EH (cell line): ENCODE results near the gene TMEM203.
A peak's percentile ranks its signal among the peaks of the same experiment; 100 is the strongest.
"Not testable (repeated sequence)": the region's sequence is repeated elsewhere in the genome, so short reads cannot be mapped to it uniquely, and the experiment has no call there.

ENCODE experiments used
- DNase-seq: peaks from one replicate; pipeline ENCODE4 v3.0.0-alpha.2; 2015; ENCODE audit warnings: low read depth

Gene TMEM203

DNA sequence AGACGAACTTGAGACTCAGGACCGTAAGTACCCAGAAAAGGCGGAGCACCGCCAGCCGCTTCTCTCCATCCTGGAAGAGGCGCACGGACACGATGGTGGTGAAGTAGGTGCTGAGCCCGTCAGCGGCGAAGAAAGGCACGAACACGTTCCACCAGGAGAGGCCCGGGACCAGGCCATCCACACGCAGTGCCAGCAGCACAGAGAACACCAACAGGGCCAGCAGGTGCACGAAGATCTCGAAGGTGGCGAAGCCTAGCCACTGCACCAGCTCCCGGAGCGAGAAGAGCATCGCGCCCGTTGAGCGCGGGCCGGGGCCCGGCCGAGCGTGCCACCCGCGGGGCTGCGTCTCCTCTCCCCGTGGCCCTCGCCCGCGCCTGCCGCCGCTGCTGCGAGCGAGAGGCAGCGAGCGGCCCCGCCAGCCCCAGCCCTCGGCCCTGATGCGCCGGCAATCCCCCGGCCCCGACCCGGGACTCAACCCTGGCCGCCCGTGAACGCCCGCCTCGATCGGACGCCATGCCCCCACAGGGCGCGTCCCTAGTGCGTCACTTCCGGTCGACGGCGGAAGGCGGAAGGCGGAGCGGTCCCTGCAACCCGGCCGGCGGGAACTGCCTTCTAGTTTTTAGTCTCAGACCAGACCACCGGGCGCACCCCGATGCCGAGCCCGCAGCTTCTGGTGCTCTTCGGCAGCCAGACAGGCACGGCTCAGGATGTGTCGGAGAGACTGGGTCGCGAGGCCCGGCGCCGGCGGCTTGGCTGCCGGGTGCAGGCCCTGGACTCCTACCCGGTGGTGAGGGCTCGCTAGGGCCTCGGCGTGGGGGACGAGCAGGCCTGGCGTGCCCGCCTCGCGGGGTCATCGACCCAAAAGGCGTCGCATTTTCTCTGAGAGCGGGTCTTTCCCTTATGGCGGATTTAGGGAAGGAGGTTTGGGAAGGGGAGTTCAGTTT, at the start of gene TMEM203, which contains the start of gene NDOR1:
TSS of gene TMEM203 (minus strand) at position 523 of the 944 bp plus-strand sequence. CDS start at position 289, 234 bp downstream.
TSS of gene NDOR1 (plus strand) at position 575 of the 944 bp plus-strand sequence. CDS start at position 653, 78 bp downstream.
- DNase-seq = peak; percentile 82

GRCh38 chr9:137254624-137255447, 49.4 kb upstream of the TMEM203 start, which contains the start of gene NELFB:
TSS of gene NELFB (plus strand) at chr9:137255327.
- peak; percentile 88 for DNase-seq

GRCh38 chr9:137253717-137254623, 48.5 kb upstream of the TMEM203 start:
- DNase-seq = peak; percentile 21

GRCh38 chr9:137252555-137253506, 47.4 kb upstream of the TMEM203 start:
- no peak for DNase-seq

DNA sequence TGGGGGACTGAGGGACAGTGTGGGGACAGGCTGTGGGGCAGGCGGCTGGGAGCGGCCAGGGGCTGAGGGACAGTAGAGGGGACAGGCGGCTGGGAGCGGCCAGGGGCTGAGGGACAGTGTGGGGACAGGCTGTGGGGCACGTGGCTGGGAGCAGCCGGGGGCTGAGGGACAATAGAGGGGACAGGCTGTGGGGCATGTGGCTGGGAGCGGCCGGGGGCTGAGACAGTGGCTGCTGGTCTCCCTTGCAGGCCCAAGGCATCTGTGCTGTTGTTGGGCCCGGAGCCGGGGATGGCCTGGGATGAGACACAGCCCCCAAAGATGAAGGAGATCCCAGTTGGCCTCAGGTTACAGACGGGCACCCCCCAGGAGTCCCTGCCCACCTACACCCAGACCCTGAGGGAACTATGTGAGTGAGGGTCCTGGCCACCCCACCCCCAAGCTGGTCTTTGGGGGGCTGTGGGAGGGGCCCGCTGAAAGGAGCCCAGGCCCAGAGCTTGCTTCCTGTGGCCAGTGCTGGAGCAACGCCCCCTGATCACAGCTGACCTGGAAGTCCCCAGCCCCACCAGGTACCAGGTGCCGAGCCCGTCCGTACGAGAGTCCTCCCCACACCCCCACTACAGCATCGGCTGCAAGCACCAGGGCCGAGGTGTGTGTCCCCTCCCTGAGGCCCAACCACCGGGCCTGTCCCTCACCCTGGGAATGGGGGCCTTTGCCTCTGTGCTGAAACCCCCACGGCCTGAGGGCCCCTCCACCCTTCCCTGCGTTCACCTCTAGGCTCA, 46.2 kb upstream of the TMEM203 start:
- DNase-seq = no peak

DNA sequence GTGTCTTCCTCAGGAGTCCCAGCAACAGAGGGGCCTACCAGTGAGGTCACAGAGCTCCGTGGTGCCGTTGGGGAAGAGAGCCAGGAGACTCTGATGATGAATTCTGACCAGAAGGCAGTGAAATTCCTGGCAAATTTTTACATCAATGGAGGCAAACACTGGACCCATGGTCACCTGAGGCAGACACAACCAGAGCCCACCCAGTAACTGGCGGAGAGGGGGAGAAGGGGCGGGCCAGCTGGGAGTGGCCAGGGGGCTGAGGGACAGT, 45.7 kb upstream of the TMEM203 start, which contains the start of gene STPG3:
TSS of gene STPG3 (plus strand) at position 93 of the 268 bp plus-strand sequence. CDS start at position 94, 1 bp downstream.
- no peak for DNase-seq

DNA sequence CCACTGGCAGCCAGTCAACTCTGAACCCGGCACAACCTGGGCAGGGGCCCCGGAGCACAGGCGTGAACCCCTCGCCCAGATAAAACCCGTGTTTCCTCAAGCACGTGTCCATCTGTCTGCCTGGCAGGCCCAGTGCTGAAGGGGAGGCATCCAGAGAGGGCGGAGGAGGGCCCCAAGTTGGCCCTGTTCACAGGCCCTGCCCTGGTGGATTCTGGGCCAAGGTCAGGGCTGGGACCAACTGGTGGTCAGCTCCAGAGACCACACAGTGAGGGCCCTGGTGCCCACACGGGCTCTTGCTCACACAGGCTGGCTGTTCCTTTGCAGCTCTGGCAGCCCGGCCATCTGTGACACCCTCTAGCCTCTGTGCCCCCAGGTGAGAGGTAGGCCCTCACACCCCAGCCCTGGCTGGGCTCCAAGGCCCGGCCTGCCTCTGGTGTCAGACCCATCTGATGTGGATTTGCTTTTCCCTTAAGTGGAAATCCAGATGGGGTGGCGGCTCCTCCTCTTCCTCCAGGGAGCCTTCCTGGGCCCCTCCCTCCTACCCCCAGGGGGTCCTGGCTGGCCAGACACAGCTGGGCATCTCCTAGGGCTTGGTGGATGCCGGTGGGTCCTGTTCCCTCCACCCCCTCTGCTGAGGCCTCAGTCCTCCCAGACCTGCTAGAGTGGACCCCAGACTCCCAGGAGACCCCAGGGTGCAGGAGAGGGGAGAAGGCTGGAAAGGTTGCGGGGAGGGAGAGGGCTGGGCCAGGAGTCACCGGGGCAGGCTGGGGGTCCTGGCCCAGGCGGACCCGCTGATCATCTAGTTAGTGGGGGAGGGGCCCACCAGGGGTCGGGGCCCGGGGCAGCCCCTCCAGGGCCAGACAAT, 45.1 kb upstream of the TMEM203 start:
- DNase-seq = no peak

- no peak for DNase-seq
Observed at GRCh38 chr9:137247916-137248175, 42.4 kb upstream of the TMEM203 start.

DNA sequence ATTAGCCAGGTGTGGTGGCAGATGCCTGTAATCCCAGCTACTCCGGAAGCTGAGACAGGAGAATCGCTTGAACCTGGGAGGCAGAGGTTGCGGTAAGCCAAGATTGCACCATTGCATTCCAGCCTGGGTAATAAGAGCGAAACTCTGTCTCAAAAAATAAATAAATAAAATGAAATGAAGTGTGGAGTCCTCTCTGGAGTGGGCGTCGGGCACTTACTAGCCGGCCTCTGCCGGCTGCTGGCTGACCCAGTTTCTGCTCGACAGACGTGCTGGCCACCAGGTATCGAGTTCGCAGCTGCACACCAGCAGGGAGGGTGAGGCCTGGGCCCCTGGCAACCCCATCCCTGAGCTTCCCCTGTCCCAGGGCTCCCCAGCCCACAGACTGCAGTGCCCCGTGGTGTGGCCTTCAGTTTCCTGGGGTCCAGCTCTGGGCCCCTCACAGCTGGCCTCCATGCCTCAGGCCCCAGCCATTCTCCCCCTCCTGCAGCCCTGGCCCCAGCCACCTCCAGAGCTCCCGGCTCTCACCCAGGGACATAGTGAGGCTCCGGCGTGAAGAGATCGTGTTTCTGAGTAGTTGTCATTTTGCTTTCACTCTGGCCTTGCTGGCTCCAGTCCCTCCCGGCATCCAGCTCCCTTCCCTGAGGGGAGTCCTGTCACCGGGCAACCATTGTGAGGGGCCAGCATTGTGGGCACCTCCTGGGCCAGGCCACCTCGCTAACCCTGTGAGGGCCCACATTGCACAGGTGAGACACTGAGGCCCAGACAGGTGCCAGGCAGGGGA, 41.9 kb upstream of the TMEM203 start:
- DNase-seq = no peak

DNA sequence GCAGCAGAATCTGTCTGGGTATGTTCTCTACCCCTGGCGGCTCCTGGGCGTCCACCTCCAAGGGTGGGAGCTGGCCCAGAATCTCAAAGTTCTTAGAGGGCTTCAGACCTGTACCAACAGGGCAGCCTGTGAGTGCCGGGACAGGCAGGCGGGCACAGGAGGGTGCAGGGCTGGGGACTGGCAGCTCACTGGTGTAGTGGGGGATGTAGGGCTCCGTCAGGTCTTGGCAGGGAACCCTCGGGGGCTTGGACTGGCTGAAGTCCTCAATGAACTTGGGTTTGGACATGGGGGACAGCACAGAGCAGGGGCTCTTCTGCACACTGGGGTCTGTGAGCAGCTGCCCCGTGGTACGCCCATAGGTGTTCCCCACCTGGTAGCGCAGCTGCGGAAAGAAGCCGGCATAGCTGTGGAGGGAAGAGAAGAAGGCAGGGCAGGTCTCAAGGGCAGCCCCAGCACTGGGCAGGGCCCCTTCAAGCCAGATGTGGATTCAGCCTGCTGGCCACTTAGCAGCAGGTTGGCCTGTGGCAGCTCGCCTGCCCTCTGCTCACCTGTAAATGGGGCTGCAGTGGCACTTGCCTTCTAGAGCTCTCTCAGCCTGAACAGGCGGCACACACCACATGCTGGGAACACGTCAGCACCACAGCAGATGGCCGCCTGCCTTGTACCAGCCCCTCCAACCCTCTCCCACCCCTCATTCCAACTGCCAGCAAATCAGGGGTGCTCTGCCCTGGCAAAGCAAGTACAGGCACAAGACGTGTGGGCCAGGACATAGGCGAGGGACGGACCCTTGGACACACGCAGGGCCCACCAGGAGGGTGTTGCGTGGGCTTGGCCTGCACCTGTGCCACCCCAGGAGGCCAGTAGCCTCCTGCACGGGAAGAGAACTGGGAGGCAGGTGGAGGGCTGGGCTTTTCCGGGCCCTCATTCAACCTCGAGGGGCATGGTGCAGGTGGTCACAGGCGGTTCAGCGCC, 40.3 kb upstream of the TMEM203 start:
- DNase-seq = no peak

DNA sequence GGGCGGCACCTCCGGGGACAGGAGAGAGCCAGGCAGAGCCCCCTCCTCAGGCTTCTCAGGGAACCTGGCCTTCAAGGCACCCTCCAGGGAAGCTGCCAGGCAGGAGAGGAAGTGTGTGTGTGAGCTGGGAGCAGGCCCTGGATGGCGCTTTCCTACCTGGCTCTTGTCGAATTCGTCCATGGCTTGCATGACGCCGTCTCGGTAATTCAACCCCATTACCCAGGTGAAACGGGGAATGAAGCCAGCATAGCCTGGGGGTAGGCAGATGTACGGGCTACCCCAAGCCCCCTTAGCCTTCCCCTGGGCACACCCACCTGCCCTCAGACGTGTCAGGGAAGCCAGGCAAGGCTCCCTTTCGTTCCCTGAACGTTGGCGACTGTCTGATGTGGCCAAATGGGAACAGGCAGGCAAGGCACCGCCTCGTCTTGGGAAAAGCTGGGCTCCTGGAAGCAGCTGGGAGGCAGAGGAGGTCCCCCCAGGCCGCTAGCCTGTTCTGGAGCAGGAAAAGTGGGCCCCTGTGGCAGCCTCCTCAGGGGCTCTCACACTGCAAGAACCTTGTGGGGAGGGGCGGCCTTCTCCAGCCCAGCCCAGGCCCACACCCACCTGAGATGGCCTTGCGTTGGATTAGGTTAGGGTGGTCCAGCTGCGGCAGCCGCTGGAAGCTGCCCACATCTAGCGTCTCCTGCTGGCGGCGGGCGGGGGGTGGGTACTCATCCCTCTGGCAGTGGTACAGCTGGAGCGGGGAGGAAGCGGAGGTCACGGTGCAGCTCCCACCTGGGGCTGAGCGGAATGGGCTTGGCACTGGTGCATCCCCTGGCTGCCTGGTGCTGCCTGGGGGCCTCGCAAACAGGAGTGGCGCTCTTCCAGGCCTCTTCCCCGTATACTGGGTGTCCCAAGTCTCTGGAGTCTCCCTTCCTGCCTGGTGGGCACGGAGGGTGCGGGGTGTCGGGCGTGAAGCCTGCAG, 39.3 kb upstream of the TMEM203 start:
- no peak for DNase-seq

- DNase-seq = peak; percentile 23
Observed at GRCh38 chr9:137243626-137244485, 38.4 kb upstream of the TMEM203 start.

- DNase-seq = not testable (repeated sequence)
Observed at GRCh38 chr9:137243266-137243625, 37.8 kb upstream of the TMEM203 start.

DNA sequence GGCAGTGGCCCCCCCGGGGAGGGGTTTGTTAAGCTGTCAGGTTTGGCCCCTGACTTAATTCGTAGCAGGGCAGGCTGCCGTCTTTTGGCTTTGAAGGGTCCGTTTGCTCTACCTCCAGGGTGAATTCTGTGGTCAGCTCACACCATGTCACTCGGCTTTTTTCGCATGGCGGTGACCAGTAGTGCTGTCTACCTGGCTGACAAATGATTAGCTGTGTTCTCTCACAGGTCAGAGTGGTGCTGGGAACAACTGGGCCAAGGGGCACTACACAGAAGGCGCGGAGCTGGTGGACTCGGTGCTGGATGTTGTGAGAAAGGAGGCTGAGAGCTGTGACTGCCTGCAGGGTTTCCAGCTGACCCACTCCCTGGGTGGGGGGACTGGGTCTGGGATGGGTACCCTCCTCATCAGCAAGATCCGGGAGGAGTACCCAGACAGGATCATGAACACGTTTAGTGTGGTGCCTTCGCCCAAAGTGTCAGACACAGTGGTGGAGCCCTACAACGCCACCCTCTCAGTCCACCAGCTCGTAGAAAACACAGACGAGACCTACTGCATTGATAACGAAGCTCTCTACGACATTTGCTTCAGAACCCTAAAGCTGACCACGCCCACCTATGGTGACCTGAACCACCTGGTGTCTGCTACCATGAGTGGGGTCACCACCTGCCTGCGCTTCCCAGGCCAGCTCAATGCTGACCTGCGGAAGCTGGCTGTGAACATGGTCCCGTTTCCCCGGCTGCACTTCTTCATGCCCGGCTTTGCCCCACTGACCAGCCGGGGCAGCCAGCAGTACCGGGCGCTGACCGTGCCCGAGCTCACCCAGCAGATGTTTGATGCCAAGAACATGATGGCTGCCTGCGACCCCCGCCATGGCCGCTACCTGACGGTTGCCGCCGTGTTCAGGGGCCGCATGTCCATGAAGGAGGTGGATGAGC, 37.1 kb upstream of the TMEM203 start:
- DNase-seq = no peak
